GM10266 (cell line): ENCODE data around the gene PDE9A.

Source experiments
- DNase-seq: peaks from one replicate; pipeline ENCODE4 v3.0.0; 2012; ENCODE audit errors: extremely low spot score
- TF ChIP-seq, protein P1 (sequence below): IDR thresholded peaks from 2 replicates; pipeline ENCODE4 v1.5.1; 2012; ENCODE audit warnings: mild to moderate bottlenecking, low read depth; ENCODE audit not compliant: control insufficient read depth, insufficient read depth; ENCODE audit errors: missing control alignments

PDE9A gene

DNA sequence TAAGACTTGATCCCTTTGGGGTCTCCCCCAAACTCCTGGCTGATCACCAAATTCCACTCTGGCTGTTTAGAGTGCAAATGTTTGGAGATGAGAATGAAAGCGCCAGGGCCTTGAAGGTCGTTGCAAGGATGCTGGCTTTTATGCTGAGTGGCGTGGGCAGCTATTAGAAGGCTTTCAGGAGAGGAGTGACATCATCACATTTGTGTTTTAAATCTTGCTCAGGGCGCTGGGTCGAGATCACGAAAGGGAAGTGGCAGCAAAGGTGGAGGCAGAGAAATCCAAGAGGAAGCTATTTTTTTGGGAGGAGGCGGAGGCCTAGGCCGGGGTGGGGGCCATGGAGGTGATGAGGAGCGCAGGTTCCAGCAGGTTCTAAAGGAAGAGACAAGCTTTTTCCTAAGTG is 49.3 kb downstream of the PDE9A start:
- TF ChIP-seq, protein P1, sequence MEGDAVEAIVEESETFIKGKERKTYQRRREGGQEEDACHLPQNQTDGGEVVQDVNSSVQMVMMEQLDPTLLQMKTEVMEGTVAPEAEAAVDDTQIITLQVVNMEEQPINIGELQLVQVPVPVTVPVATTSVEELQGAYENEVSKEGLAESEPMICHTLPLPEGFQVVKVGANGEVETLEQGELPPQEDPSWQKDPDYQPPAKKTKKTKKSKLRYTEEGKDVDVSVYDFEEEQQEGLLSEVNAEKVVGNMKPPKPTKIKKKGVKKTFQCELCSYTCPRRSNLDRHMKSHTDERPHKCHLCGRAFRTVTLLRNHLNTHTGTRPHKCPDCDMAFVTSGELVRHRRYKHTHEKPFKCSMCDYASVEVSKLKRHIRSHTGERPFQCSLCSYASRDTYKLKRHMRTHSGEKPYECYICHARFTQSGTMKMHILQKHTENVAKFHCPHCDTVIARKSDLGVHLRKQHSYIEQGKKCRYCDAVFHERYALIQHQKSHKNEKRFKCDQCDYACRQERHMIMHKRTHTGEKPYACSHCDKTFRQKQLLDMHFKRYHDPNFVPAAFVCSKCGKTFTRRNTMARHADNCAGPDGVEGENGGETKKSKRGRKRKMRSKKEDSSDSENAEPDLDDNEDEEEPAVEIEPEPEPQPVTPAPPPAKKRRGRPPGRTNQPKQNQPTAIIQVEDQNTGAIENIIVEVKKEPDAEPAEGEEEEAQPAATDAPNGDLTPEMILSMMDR, result no peak
- no peak for DNase-seq

DNA sequence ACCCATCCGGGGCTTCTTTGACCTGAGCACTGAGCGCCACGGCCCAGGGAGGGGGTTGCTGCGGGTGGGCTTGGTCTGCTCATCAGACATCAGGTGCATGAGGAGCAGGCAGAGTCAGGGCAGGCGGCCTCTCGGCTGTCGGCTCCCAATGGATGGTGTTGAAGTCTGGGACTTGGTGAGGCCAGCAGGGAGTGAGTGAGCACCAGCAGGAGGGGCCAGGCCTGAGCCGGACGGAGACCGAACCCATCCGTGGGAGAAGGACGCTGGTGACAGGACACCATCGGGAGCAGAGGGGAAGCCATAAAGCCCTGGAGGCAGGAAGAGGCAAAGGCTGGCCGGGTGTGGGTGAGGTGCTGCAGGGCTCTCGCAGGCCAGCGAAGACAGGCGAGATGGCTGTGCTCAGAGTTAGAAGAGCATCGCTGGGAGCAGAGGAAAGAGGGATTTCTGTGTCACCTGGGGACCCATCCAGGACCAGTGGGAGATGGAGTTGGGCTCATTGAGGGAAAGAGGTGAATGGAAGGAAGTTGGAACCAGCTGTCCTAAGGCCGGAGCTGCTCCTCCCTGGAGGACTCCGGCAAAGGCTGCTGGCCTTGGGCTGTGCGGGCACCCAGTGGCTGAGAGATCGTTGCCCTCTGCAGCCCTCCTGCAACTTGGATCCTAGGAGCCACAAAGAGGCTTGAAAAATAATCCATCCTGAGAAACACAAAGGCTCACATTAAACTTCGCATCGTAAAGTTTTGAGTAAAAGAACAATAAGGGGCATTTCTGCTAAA is 49.9 kb downstream of the PDE9A start:
- TF ChIP-seq, protein P1, result no peak
- DNase-seq, result no peak

DNA sequence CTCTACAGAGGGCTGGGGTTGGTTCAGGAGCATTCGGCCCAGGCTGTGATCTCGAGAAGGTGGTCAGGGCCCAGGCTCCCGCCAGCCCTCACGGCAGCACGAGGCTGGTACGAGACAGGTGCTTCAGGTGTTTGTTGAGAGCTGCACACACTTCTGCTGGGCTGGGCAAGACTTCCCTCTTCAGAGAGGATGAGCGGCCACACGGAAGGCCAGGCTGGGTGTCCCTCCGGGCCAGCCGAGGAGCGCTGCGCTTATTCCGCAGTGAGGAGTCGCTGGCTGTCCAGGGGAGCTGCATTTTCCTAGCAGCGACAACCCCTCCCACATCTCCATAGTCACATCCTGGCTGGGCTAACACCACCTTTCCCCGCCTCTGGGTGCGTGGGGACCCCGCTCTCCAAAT is 50.5 kb downstream of the PDE9A start:
- no peak for DNase-seq
- TF ChIP-seq, protein P1, result no peak

DNA sequence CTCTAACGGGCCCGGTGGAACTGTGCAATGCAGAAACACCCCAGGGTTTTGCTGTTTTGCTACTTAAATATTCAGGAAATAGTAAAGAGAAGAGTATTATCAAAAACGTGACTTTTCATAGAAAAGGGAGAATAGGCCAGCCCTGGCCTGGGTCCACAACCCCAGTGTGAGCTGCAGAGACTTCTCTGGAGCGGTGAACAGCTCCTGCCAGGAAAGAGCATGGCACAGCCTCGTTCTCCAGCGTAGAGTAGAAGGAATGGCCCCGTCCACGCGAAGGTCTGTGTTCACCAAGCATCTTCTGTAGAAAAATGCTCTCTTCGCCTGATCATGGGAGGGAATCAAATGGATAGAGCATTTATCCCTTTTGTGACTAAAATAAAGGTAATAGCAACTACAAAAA is 51.4 kb downstream of the PDE9A start:
- no peak for DNase-seq
- TF ChIP-seq, protein P1, result no peak

DNA sequence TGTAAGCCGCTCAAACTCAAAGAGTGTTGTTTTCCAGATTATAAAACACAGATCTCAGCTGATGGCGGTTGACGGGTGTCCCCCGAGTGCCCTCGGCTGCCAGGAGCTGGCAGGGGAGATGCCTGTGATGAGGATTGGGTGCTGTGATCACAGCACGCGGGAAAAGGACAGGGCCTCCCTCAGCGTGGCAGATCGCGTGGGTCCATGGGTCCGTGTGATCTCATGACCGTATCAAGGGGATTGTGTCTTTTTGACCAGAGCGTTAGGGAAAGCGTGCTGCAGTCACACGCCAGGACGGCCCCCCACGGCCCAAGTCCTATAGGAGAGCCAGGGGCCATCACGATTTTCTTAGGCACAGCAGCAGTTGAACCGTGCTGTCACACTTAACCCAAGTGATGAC is 51.9 kb downstream of the PDE9A start:
- TF ChIP-seq, protein P1, result no peak
- no peak for DNase-seq

DNA sequence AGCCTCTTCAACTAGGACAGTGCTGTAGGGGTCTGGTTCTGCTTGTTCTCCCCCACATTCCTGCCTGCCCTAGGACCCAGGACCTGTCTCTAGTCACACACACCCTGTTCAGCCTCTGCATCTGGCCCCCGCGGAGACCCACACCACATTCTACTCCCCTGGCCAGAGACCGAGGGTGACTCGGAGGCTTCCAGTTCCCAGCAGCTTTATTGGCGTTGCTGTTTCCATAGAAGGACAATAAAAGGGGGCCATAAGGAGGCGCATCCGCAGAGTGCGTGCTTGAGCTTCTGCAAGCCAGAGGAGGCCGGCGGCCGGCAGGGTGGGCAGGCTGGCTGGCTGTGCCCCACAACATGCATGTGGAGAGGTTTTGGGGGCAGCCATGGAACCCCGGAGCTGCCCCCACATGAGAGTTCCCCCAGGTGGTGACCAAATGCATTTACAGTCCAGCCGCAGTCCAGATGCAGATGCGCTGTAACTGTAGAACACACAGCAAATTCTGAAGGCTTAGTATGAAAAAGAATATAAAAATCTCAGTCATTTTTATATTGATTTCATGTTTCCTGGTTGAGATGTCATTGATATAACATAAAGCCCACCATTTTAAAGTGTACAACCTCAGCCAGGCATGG is 52.4 kb downstream of the PDE9A start:
- TF ChIP-seq, protein P1, result no peak
- no peak for DNase-seq

DNA sequence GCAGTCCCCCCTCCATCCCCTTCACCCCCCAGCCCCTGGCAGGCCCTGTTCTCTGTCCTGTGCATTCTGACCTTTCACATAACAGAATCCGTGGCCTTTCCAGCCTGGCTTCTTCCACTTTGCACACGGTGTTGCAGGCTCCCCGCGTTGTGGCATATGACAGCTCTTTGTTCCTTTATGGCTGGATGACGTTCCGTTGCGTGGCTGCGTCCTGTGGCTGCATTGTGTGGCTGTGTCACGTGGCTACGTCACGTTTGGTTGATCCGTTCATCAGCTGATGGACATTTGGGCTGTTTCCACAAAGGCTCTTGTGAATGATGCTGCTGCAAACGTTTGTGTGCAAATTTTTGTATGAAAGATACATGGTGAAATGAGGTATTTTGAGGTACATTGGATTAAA is 53.3 kb downstream of the PDE9A start:
- no peak for DNase-seq
- TF ChIP-seq, protein P1, result no peak
